DOHH2 (cell line): ENCODE results near the gene TLE1.

Source experiments
- EZH2phosphoT487 ChIP-seq: fragments of 200-600 bp; sonication (generic); IDR thresholded peaks from 2 replicates; pipeline ENCODE4 v1.6.1; 2017; ENCODE audit warnings: borderline replicate concordance, mild to moderate bottlenecking, antibody characterized with exemption, low read length, moderate library complexity, mixed read lengths
- TF ChIP-seq, protein P1 (sequence below): fragments of 200-600 bp; sonication (generic); IDR thresholded peaks from one replicate; pipeline ENCODE4 v1.5.1; 2014; ENCODE audit warnings: antibody characterized with exemption, mild to moderate bottlenecking, low read depth, low read length; ENCODE audit not compliant: poor library complexity, severe bottlenecking

DNA sequence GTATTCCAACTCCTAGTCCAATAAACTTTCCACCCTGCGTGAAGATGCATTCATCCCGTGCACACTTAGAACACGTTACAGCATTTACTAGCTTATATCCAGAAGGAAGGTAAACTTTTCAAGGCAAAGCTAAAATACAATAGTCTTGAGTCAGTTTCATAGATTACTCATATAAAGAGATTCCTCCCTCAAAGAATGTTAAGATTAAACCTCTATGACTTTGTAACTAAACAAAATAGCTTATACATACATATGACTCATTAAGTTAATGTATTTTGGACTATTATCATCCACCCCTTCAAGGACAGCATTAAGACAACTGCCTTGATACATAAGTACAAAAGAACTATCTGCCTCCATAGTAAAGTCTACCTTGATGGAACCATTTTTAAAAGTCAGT, 36.1 kb downstream of the TLE1 start:
- TF ChIP-seq, protein P1, sequence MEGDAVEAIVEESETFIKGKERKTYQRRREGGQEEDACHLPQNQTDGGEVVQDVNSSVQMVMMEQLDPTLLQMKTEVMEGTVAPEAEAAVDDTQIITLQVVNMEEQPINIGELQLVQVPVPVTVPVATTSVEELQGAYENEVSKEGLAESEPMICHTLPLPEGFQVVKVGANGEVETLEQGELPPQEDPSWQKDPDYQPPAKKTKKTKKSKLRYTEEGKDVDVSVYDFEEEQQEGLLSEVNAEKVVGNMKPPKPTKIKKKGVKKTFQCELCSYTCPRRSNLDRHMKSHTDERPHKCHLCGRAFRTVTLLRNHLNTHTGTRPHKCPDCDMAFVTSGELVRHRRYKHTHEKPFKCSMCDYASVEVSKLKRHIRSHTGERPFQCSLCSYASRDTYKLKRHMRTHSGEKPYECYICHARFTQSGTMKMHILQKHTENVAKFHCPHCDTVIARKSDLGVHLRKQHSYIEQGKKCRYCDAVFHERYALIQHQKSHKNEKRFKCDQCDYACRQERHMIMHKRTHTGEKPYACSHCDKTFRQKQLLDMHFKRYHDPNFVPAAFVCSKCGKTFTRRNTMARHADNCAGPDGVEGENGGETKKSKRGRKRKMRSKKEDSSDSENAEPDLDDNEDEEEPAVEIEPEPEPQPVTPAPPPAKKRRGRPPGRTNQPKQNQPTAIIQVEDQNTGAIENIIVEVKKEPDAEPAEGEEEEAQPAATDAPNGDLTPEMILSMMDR, result no peak
- no peak for TF ChIP-seq EZH2phosphoT487
